Brain microvascular endothelial cell (primary cell): ENCODE results near the gene SH3YL1.

ENCODE experiments used
- DNase-seq: peaks from one replicate; pipeline ENCODE4 v3.0.0-alpha.2; 2020
- H3K27ac ChIP-seq: fragments of 250-450 bp; sonication (Bioruptor Pico); 2 replicates; pipeline ENCODE4 v1.5.1; 2020; ENCODE audit warnings: mild to moderate bottlenecking, moderate library complexity
- H3K27me3 ChIP-seq: fragments of 250-450 bp; sonication (Bioruptor Pico); replicated peaks from 2 replicates; pipeline ENCODE4 v1.5.1; 2020; ENCODE audit warnings: mild to moderate bottlenecking
- H3K36me3 ChIP-seq: fragments of 250-450 bp; sonication (Bioruptor Pico); replicated peaks from 2 replicates; pipeline ENCODE4 v1.5.1; 2020; ENCODE audit warnings: mild to moderate bottlenecking
- H3K4me3 ChIP-seq: 2 replicates; pipeline ENCODE4 v1.5.1; 2011; ENCODE audit warnings: low read depth, mild to moderate bottlenecking, control low read depth, low read length, moderate library complexity
- CTCF ChIP-seq: IDR thresholded peaks from 2 replicates; pipeline ENCODE4 v1.5.1; 2011; ENCODE audit warnings: low read depth, mild to moderate bottlenecking, moderate library complexity, low read length, control low read depth, inconsistent platforms; ENCODE audit errors: missing control alignments
- in situ Hi-C: cut with HindIII; loops from 2 replicates; pipeline ENCODE4 v1.10.0; 2017; ENCODE audit warnings: low sequenced_read_pairs, low pct_ligation_motif_present

SH3YL1 gene

GRCh38 chr2:223451-223850 is 40.4 kb downstream of the SH3YL1 start:
- TF ChIP-seq CTCF, result no peak
- Histone ChIP-seq H3K4me3 (no peak overlapping the region), H3K27me3 (no peaks in the 10 kb centered on the region), H3K36me3 (no peaks in the 10 kb centered on the region), H3K27ac (no peak overlapping the region)
- DNase-seq, result no peak
- in situ Hi-C loops, result no loop called here

- H3K27me3 ChIP-seq, result no peaks in the 10 kb centered on the region
- TF ChIP-seq CTCF, result no peak
- no peaks in the 10 kb centered on the region for H3K36me3 ChIP-seq
- H3K4me3 ChIP-seq, result no peak overlapping the region
- no peak overlapping the region for H3K27ac ChIP-seq
- in situ Hi-C loops, result no loop called here
- DNase-seq, result no peak
Observed at GRCh38 chr2:216068-216467, 47.8 kb downstream of the SH3YL1 start.

GRCh38 chr2:213932-214693 is 49.7 kb downstream of the SH3YL1 start:
- DNase-seq, result no peak
- Histone ChIP-seq H3K4me3 (no peak overlapping the region), H3K27ac (no peak overlapping the region), H3K27me3 (no peaks in the 10 kb centered on the region), H3K36me3 (no peaks in the 10 kb centered on the region)
- in situ Hi-C loops, result no loop called here
- TF ChIP-seq CTCF, result no peak

- in situ Hi-C loops, result no loop called here
- no peak overlapping the region for H3K4me3 ChIP-seq
- H3K36me3 ChIP-seq, result no peaks in the 10 kb centered on the region
- no peak for TF ChIP-seq CTCF
- H3K27me3 ChIP-seq, result no peaks in the 10 kb centered on the region
- DNase-seq, result no peak
- no peak overlapping the region for H3K27ac ChIP-seq
Observed at GRCh38 chr2:211486-212184, 52.2 kb downstream of the SH3YL1 start.

- no peak for TF ChIP-seq CTCF
- in situ Hi-C loops, result no loop called here
- no peak overlapping the region for H3K4me3 ChIP-seq
Observed at GRCh38 chr2:210660-211059, 53.2 kb downstream of the SH3YL1 start.

More at GRCh38 chr2:210660-211059, 53.2 kb downstream of the SH3YL1 start:
- Histone ChIP-seq H3K27ac (no peak overlapping the region), H3K27me3 (no peaks in the 10 kb centered on the region), H3K36me3 (no peaks in the 10 kb centered on the region)
- DNase-seq, result no peak
